ENCODE results near the gene ATP12A.

The ATP12A gene

DNA sequence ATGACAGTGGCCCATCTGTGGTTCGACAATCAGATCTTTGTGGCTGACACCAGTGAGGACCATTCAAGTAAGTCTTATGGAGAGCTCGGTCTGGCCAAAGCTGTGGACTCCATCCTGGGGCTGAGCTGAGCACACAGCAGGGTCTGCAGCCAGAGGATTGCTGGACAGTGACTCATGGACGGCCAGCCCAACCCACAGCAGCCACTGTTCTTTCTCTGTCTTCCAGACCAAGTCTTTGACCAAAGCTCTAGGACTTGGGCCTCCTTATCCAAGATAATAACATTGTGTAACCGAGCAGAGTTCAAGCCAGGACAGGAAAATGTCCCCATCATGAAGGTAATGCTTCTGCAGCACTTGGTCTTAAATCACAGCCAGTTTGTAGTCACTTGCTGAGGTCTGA lies 12.4 kb downstream of the ATP12A start:
- H3K79me2 ChIP-seq (ENCODE audit: insufficient read depth, low read length) = no peaks in the 10 kb centered on the region
- peaks cover 3% of the 10 kb centered on the region for H3K4me1 ChIP-seq (ENCODE audit: insufficient read depth, low read length, poor library complexity, severe bottlenecking)
- no peaks in the 10 kb centered on the region for H4K20me1 ChIP-seq (ENCODE audit: insufficient read depth, low read length, poor library complexity, severe bottlenecking)
- no peak overlapping the region for H3K4me2 ChIP-seq (ENCODE audit: low read depth, low read length, poor library complexity, severe bottlenecking)
- no peaks in the 10 kb centered on the region for H3K27me3 ChIP-seq (ENCODE audit: insufficient read depth, low read length, poor library complexity, severe bottlenecking)
- H3K36me3 ChIP-seq (ENCODE audit: insufficient read depth, low read length) = no peaks in the 10 kb centered on the region
- no peaks in the 10 kb centered on the region for H3K9me3 ChIP-seq (ENCODE audit: insufficient read depth, low read depth, low read length)
- H3K9ac ChIP-seq (ENCODE audit: low read depth, low read length, poor library complexity, severe bottlenecking) = no peak overlapping the region
- no peaks in the 10 kb centered on the region for H3F3A ChIP-seq (ENCODE audit: low read depth)
- no peak overlapping the region for H2AFZ ChIP-seq (ENCODE audit: low read length)
- no peak overlapping the region for H3K4me3 ChIP-seq (ENCODE audit: low read length, poor library complexity, severe bottlenecking)
- no peaks in the 10 kb centered on the region for H3K9me2 ChIP-seq (replicated peaks; ENCODE audit: low read depth, low read length)
- TF ChIP-seq EZH2phosphoT487 (IDR thresholded peaks at IDR 0.05; ENCODE audit: borderline replicate concordance) (no peak), CTCF (conservative IDR thresholded peaks at IDR 0.05; ENCODE audit: low read length) (no peak)

DNA sequence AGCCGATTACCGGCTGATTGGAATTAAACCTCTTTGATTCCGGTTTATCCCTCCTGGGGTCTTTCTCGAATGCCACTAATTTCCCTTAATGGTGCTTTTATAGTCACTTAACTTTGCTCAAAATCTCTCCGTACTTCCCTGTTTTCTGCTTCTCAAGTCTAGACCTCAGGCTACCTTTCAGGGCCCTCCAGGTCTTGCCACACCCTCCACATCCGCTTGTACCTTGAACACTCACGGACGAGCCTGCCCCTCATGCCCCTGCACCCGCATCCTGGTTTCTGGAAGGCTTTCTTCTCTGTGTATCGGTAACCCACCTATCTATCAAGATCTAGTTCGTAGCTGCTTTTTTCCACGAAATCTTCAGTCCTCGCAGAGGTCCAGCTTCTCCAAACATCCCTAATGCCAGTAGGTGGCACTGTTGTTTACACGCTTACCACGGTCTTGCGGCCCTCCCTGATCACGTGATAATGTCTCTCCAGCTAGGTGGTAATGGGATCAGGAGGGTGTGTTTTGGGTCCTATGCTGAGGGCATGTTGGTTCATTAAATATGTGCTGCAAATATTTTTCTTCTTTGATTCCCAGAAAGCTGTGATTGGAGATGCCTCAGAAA lies 13.8 kb downstream of the ATP12A start:
- H3K4me2 ChIP-seq (ENCODE audit: low read depth, low read length, poor library complexity, severe bottlenecking) = peak overlapping the region; percentile 29

DNA sequence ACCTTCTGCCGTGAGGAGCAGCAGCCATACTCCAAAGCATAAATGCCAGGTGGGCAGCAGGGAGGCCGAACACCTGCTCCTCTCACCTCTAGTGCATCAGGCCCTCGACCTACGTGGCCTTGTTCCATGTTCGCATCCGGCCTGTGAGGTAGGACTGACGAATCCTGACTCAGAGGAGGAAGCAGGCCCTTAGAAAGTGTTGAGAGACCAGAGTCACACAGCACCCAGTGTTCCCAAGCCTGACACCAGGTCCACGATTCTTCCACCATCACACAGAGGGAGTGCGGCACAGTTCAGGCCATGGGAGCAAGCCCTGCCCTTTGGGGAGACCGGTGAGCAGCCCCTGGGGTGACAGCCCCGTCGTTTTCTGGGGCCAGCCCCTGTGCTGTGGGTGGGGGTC lies 14.7 kb downstream of the ATP12A start:
- Histone ChIP-seq H3K9me3 (ENCODE audit: insufficient read depth, low read depth, low read length) (no peaks in the 10 kb centered on the region), H3K79me2 (ENCODE audit: insufficient read depth, low read length) (no peaks in the 10 kb centered on the region), H3K9ac (ENCODE audit: low read depth, low read length, poor library complexity, severe bottlenecking) (no peak overlapping the region), H4K20me1 (ENCODE audit: insufficient read depth, low read length, poor library complexity, severe bottlenecking) (no peaks in the 10 kb centered on the region), H2AFZ (ENCODE audit: low read length) (no peak overlapping the region), H3K4me1 (ENCODE audit: insufficient read depth, low read length, poor library complexity, severe bottlenecking) (peaks cover 3% of the 10 kb centered on the region), H3K4me3 (ENCODE audit: low read length, poor library complexity, severe bottlenecking) (no peak overlapping the region), H3K27me3 (ENCODE audit: insufficient read depth, low read length, poor library complexity, severe bottlenecking) (no peaks in the 10 kb centered on the region), H3K4me2 (ENCODE audit: low read depth, low read length, poor library complexity, severe bottlenecking) (no peak overlapping the region), H3K36me3 (ENCODE audit: insufficient read depth, low read length) (no peaks in the 10 kb centered on the region), H3F3A (ENCODE audit: low read depth) (no peaks in the 10 kb centered on the region), H3K9me2 (replicated peaks; ENCODE audit: low read depth, low read length) (no peaks in the 10 kb centered on the region)
- TF ChIP-seq CTCF (conservative IDR thresholded peaks at IDR 0.05; ENCODE audit: low read length) (no peak), EZH2phosphoT487 (IDR thresholded peaks at IDR 0.05; ENCODE audit: borderline replicate concordance) (no peak)

More for the DNA sequence above, 13.8 kb downstream of the ATP12A start:
- no peak for TF ChIP-seq EZH2phosphoT487 (IDR thresholded peaks at IDR 0.05; ENCODE audit: borderline replicate concordance)
- peak; percentile 94 for TF ChIP-seq CTCF (conservative IDR thresholded peaks at IDR 0.05; ENCODE audit: low read length)
- Histone ChIP-seq H3K79me2 (ENCODE audit: insufficient read depth, low read length) (no peaks in the 10 kb centered on the region), H3K9me3 (ENCODE audit: insufficient read depth, low read depth, low read length) (no peaks in the 10 kb centered on the region), H4K20me1 (ENCODE audit: insufficient read depth, low read length, poor library complexity, severe bottlenecking) (no peaks in the 10 kb centered on the region), H3K4me3 (ENCODE audit: low read length, poor library complexity, severe bottlenecking) (no peak overlapping the region), H3F3A (ENCODE audit: low read depth) (no peaks in the 10 kb centered on the region), H2AFZ (ENCODE audit: low read length) (peak overlapping the region; percentile 67; the same call in 1 of the 2 replicates), H3K27me3 (ENCODE audit: insufficient read depth, low read length, poor library complexity, severe bottlenecking) (no peaks in the 10 kb centered on the region), H3K36me3 (ENCODE audit: insufficient read depth, low read length) (no peaks in the 10 kb centered on the region), H3K9me2 (replicated peaks; ENCODE audit: low read depth, low read length) (no peaks in the 10 kb centered on the region), H3K9ac (ENCODE audit: low read depth, low read length, poor library complexity, severe bottlenecking) (peak overlapping the region; percentile 31), H3K4me1 (ENCODE audit: insufficient read depth, low read length, poor library complexity, severe bottlenecking) (peaks cover 3% of the 10 kb centered on the region)
